Mesodermal cell (in vitro differentiated cells): ENCODE results near the gene GTF2A1.
"Not testable (repeated sequence)": the region's sequence is repeated elsewhere in the genome, so short reads cannot be mapped to it uniquely, and the experiment has no call there.

Source experiments
- H3K27ac ChIP-seq: 2 replicates; pipeline ENCODE4 v1.7.0; 2013; ENCODE audit warnings: mild to moderate bottlenecking, low read depth, low read length, moderate library complexity; ENCODE audit not compliant: severe bottlenecking
- H3K36me3 ChIP-seq: 2 replicates; pipeline ENCODE4 v1.7.1; 2013; ENCODE audit warnings: mild to moderate bottlenecking, low read length, moderate library complexity; ENCODE audit not compliant: control insufficient read depth, insufficient read depth
- H3K4me1 ChIP-seq: one replicate; pipeline ENCODE4 v1.7.1; 2013; ENCODE audit warnings: mild to moderate bottlenecking, low read length; ENCODE audit not compliant: insufficient read depth, control insufficient read depth, poor library complexity, severe bottlenecking
- H3K4me3 ChIP-seq: 2 replicates; pipeline ENCODE4 v1.7.0; 2013; ENCODE audit warnings: low read length, control low read depth, mild to moderate bottlenecking; ENCODE audit not compliant: insufficient read depth, poor library complexity, severe bottlenecking; ENCODE audit errors: extremely low read depth
- H3K9me3 ChIP-seq: 2 replicates; pipeline ENCODE4 v1.7.1; 2013; ENCODE audit warnings: mild to moderate bottlenecking, low read length, moderate library complexity; ENCODE audit not compliant: control insufficient read depth
- WGBS, 2 experiments: methylation state at CpG; one replicate each; pipeline ENCODE4 v1.1.5; 2013; ENCODE audit warnings: missing lambda C conversion rate in 2 of 2; ENCODE audit not compliant: insufficient coverage in 2 of 2; 5-methylcytosine and 5-hydroxymethylcytosine counted together

The GTF2A1 gene

GRCh38 chr14:81231540-81231939 is 10.8 kb upstream of the GTF2A1 start:
- Histone ChIP-seq H3K4me3 (no peak overlapping the region), H3K36me3 (no peaks in the 10 kb centered on the region), H3K4me1 (no peaks in the 10 kb centered on the region), H3K9me3 (no peaks in the 10 kb centered on the region), H3K27ac (no peak overlapping the region)
- WGBS, 2 experiments = 78 to 100% methylated on average over 1 of the region's 1 CpG

DNA sequence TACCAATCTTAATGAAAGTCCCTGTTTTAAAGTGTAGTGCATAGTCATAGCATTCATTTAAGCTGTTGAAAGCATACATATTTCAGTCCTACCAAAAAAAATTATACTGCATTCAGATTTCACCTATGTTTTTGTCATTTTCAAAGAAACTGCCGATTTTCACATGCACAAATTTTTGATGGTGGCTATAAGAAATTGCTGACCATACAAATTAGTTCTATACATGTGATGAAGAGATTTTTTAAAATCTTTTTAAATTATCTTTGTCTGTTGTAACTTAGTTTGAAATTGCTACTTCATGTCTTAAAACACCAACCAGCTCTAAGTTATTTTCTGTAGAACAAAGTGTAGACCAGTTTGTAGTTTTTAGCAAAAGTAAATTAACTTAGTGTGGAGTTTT is 3.5 kb upstream of the GTF2A1 start:
- H3K4me3 ChIP-seq = no peak overlapping the region
- no peaks in the 10 kb centered on the region for H3K9me3 ChIP-seq
- no peaks in the 10 kb centered on the region for H3K36me3 ChIP-seq
- peaks cover 7% of the 10 kb centered on the region for H3K4me1 ChIP-seq
- no peak overlapping the region for H3K27ac ChIP-seq
- WGBS, 2 experiments = no CpG with 5 or more reads among the region's 1 CpG

GRCh38 chr14:81223788-81224187 is 3.0 kb upstream of the GTF2A1 start:
- H3K36me3 ChIP-seq, H3K4me1 ChIP-seq, H3K9me3 ChIP-seq, H3K27ac ChIP-seq, H3K4me3 ChIP-seq: not testable (repeated sequence)
- WGBS, 2 experiments = 86 to 95% methylated on average over 7 of the region's 7 CpGs

DNA sequence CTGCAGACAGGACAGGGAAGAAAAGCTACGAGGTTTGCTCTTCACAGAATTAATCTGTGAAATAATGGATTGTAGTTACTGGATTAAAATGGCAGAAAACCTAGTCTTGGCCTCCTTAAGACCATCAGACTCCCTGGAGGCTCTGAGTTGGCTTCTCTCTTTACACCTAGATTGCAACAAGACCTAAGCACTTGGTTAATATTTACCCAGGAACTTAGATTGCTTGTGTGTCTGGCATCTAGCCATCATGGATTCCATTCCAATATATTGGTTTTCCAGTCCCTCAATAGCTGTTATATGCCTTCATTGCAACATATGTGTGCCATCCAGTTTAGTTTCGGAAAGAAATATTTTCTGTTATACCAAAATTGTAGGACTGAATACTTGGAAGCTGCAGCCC is 1.9 kb upstream of the GTF2A1 start:
- H3K4me3 ChIP-seq = no peak overlapping the region
- 100% methylated on average over 1 of the region's 2 CpGs; no CpG with 5 or more reads in 1 of the 2 experiments for WGBS, 2 experiments
- no peak overlapping the region for H3K27ac ChIP-seq
- no peaks in the 10 kb centered on the region for H3K9me3 ChIP-seq
- H3K4me1 ChIP-seq = peaks cover 11% of the 10 kb centered on the region
- no peaks in the 10 kb centered on the region for H3K36me3 ChIP-seq

DNA sequence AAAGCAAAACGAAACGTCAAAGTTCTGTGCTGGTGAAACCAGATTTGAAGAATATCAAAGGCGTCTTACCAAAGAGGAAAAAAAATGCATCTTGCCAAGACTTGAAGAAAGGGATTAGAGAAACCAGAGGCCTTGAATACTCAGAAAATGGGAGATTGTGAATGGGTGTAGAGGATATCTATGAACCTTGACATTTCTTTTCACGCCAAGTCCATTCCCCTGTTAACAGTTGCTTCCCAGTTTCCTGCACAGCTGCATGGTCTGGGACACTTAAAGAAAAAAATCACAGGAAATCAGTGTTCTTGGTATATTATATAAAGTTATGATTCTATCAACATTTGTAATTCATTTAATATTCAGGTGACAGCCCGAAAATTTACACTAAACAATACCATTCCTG is 1.4 kb upstream of the GTF2A1 start:
- Histone ChIP-seq H3K4me3 (peak overlapping the region; percentile 91), H3K4me1 (peaks cover 11% of the 10 kb centered on the region), H3K27ac (peak overlapping the region; percentile 100), H3K36me3 (no peaks in the 10 kb centered on the region), H3K9me3 (no peaks in the 10 kb centered on the region)
- WGBS, 2 experiments = 81 to 87% methylated on average over 3 of the region's 5 CpGs

DNA sequence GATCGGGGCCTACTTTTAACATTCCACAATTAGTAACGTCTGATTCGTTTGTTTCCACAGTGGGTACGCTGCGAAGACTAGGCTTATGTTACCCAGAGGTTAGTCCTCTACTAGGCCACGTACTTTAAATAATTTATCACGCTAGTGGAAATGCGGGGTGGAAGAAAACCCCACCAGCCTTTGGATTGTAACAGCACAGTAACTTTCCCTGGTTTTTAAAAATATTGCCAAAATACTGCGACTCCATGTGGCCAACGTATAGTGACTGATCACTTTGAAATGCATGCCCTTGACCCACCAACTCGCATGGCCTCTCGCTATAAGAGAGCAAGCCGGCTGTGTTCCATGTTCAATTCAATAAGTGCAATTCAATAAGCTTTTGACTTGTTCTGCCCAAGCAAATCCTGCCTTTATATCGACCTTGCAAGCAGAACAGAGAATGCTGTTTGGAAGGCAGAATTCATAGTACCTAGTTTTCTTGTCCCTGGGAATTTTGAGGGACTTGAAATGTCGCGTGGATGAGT is 882 bp upstream of the GTF2A1 start:
- H3K9me3 ChIP-seq = no peaks in the 10 kb centered on the region
- H3K4me3 ChIP-seq = peak overlapping the region; percentile 91
- WGBS, 2 experiments = 36 to 55% methylated on average over 14 to 15 of the region's 16 CpGs
- H3K36me3 ChIP-seq = no peaks in the 10 kb centered on the region
- peak overlapping the region; percentile 100 for H3K27ac ChIP-seq
- peaks cover 11% of the 10 kb centered on the region for H3K4me1 ChIP-seq

GRCh38 chr14:81220580-81220829 is 254 bp downstream of the GTF2A1 start:
- Histone ChIP-seq H3K9me3 (no peaks in the 10 kb centered on the region), H3K36me3 (peaks cover 8% of the 10 kb centered on the region), H3K4me1 (peaks cover 11% of the 10 kb centered on the region), H3K27ac (peak overlapping the region; percentile 94), H3K4me3 (peak overlapping the region; percentile 91)
- 0% methylated on average over 4 to 10 of the region's 13 CpGs for WGBS, 2 experiments

DNA sequence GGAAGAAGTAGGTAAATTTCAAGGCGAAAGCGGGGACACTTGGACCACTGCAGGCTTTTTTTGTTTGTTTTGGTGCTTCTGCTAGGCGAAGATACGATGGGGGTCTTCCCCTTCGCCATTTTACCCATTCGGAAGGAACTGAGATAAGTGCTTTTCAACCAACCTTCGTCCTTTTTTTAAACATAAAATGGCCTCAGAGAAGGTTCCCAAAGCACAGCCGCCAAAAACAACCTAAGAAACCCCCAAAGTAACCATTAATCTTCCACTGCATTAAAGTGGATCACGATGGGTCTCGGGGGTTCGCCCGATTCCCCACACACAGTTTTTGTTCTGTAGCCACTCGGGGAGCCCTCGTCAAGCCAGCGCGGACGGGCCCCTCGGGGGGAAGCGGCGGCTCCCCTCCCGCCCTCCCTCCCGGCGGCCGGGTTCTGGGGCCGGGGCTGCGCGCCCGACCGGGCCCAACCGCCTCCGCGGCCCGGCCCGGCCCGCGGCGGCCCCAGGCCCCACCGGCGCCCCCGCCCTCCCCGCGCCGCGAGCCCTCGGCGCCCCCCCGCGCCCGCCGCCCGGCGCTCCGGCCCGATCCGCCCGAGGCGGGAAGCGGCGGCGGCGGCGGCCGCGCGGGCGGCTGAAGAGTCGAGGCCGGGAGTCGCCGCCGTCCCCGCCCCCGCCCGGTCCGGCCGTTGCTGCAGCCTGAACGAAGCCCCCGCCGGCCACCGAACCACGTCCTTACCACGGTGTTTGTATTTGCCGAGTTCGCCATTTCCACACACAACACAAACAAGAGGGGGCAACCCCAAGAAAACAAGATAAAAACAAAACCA is 790 bp downstream of the GTF2A1 start:
- H3K27ac ChIP-seq = peak overlapping the region; percentile 94
- peak overlapping the region; percentile 91 for H3K4me3 ChIP-seq
- 0 to 1% methylated on average over 15 to 42 of the region's 84 CpGs for WGBS, 2 experiments
- peaks cover 13% of the 10 kb centered on the region for H3K36me3 ChIP-seq
- peaks cover 11% of the 10 kb centered on the region for H3K4me1 ChIP-seq
- no peaks in the 10 kb centered on the region for H3K9me3 ChIP-seq

- 0 to 1% methylated on average over 22 to 27 of the region's 29 CpGs for WGBS, 2 experiments
- H3K4me1 ChIP-seq = peaks cover 11% of the 10 kb centered on the region
- peaks cover 20% of the 10 kb centered on the region for H3K36me3 ChIP-seq
These were observed 1.5 kb downstream of the GTF2A1 start for GRCh38 chr14:81219210-81219758.

GRCh38 chr14:81211844-81212243 is 8.9 kb downstream of the GTF2A1 start:
- WGBS, 2 experiments = no CpG with 5 or more reads among the region's 2 CpGs
- H3K27ac ChIP-seq = no peak overlapping the region
- H3K4me1 ChIP-seq = no peaks in the 10 kb centered on the region
- no peak overlapping the region for H3K4me3 ChIP-seq
- H3K36me3 ChIP-seq = peaks cover 72% of the 10 kb centered on the region
- H3K9me3 ChIP-seq = no peaks in the 10 kb centered on the region

More at GRCh38 chr14:81219210-81219758, 1.5 kb downstream of the GTF2A1 start:
- peak overlapping the region; percentile 85 for H3K4me3 ChIP-seq
- peak overlapping the region; percentile 93 for H3K27ac ChIP-seq
- no peaks in the 10 kb centered on the region for H3K9me3 ChIP-seq
